HFFc6 (cell line): Measurements from ENCODE around the gene RHBDF2. TPM values are rescaled to one million over a fixed set of nuclear protein-coding genes. Genes with fewer than 3 reads are reported as not detected.
"Not testable (repeated sequence)": the region's sequence is repeated elsewhere in the genome, so short reads cannot be mapped to it uniquely, and the experiment has no call there.

Source experiments
- DNase-seq: peaks from one replicate; pipeline ENCODE4 v3.0.0-alpha.2; 2018
- H3K27ac Mint-ChIP-seq: 2 replicates; pipeline ENCODE4 v1.8.0; 2020; ENCODE audit warnings: mild to moderate bottlenecking, mixed read lengths
- H3K27me3 Mint-ChIP-seq: 2 replicates; pipeline ENCODE4 v1.8.0; 2021; ENCODE audit warnings: mild to moderate bottlenecking, moderate library complexity, mixed read lengths; ENCODE audit not compliant: insufficient read depth
- H3K36me3 Mint-ChIP-seq: 2 replicates; pipeline ENCODE4 v1.8.0; 2021; ENCODE audit warnings: low read depth, mixed read lengths
- H3K4me1 Mint-ChIP-seq: 2 replicates; pipeline ENCODE4 v1.8.0; 2020; ENCODE audit warnings: low read depth, mixed read lengths
- H3K4me3 Mint-ChIP-seq: 2 replicates; pipeline ENCODE4 v1.8.0; 2020; ENCODE audit warnings: mild to moderate bottlenecking, moderate library complexity, mixed read lengths
- H3K9me3 Mint-ChIP-seq: 2 replicates; pipeline ENCODE4 v1.8.0; 2020; ENCODE audit warnings: mild to moderate bottlenecking, mixed read lengths
- total RNA-seq, 6 experiments: library from RNA; stranded (reverse); fragmentation: NEBNext Ultra II Directional; extraction: Animal tissue kit (Norgen Biotek cat#: 25700); gene quantifications; 2 replicates in 1 of 6; 3 replicates in 5 of 6; pipeline ENCODE4 v1.2.3, GENCODE V29; 2021
- TF ChIP-seq, protein P1 (sequence below): fragments of 200-600 bp; sonication (generic); IDR thresholded peaks from 2 replicates; pipeline ENCODE4 v1.5.0; 2021; ENCODE audit warnings: antibody characterized with exemption, mild to moderate bottlenecking

The RHBDF2 gene
- total RNA-seq, 6 experiments from 2014 or later, result 7.1 to 13.1 (median 9.4) TPM

DNA sequence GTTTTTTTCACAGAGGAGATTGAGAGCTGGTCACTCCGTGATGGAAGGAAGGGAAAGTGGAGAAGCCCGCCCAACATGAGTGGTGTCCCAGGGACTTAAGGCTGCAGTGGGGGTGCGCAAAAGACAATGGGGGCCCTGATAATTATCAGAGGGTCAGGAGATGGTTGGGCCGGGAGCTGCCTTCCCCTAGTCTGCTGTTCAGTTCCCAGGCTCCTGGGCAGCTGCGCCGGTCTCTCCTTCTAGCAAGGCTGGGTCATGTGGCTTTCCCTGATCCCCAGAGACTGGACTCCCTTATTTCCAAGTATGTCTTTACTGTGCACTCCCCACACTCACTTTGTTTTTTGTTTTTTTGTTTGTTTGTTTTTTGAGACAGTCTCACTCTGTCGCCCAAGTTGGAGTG lies 20.0 kb upstream of the RHBDF2 start:
- Mint-ChIP-seq H3K27me3 (peaks cover 6% of the 10 kb centered on the region), H3K36me3 (no peaks in the 10 kb centered on the region), H3K4me1 (peaks cover 22% of the 10 kb centered on the region), H3K27ac (no peak overlapping the region), H3K9me3 (no peaks in the 10 kb centered on the region), H3K4me3 (no peak overlapping the region)
- DNase-seq, result no peak
- TF ChIP-seq, protein P1, sequence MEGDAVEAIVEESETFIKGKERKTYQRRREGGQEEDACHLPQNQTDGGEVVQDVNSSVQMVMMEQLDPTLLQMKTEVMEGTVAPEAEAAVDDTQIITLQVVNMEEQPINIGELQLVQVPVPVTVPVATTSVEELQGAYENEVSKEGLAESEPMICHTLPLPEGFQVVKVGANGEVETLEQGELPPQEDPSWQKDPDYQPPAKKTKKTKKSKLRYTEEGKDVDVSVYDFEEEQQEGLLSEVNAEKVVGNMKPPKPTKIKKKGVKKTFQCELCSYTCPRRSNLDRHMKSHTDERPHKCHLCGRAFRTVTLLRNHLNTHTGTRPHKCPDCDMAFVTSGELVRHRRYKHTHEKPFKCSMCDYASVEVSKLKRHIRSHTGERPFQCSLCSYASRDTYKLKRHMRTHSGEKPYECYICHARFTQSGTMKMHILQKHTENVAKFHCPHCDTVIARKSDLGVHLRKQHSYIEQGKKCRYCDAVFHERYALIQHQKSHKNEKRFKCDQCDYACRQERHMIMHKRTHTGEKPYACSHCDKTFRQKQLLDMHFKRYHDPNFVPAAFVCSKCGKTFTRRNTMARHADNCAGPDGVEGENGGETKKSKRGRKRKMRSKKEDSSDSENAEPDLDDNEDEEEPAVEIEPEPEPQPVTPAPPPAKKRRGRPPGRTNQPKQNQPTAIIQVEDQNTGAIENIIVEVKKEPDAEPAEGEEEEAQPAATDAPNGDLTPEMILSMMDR, result no peak

DNA sequence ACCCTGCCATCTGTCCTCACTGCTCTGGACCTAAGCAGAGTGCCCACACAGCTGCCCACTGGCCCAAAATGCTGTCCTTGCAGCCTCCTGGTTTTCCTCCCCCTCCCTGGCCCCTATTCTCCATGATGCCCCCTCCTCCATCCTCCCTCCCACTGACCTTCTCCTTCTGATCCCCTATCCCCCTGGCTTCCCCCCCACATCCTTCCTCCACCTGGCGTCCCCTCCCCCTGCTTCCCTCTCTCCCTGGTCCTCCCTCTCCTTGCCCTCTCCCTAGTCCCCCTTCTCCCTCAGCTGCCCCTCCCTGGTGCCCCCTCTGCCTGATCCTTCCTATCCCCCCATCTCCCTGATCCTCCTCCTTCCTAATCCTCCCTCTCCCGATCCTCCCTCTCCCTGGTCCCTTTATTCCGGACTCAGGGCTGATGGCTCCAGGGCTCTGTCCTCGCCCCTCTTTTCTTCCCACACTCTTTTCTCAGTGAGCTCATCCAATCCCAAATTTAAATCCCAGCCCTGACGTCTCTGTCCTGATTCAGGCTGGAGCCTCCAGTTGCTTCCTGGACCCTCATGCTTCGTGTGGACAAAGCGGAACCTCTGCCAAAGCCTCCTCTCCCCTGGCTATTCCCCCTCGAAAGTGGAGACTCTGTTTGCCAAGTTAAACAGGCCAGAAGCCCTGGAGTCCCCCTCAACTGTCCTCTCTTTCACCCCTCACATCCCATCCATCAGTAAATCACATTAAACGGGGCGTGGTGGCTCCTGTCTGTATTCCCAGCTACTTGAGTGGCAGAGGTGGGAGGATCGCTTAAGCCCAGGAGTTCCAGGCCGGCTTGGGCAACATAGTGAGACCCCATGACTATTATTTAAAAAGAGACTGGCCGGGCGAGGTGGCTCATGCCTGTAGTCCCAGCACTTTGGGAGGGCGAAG lies 18.1 kb upstream of the RHBDF2 start:
- TF ChIP-seq, protein P1, result no peak
- no peaks in the 10 kb centered on the region for H3K36me3 Mint-ChIP-seq
- H3K4me3 Mint-ChIP-seq, result no peak overlapping the region
- no peak for DNase-seq
- no peak overlapping the region for H3K27ac Mint-ChIP-seq
- peaks cover 9% of the 10 kb centered on the region for H3K27me3 Mint-ChIP-seq
- H3K9me3 Mint-ChIP-seq, result no peaks in the 10 kb centered on the region
- H3K4me1 Mint-ChIP-seq, result peaks cover 30% of the 10 kb centered on the region

DNA sequence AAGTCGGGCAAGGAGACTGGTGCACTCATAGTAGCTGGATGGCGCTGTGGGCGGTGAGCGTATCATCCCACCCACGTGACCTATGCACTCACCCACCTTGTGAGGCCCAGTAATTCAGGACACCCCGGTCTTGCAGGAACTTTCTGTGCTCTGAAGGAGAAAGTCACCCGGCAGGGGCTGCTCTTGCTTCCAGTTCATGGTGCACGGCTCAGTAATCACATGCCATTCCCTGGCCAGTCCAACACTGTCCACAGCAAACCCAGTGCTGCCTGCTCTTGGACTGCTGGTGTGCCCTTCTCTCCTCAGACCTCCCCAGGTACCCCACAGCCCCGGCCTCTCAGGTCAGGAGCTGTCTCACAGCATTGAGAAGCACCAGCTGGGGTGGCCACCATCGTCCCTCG lies 16.4 kb upstream of the RHBDF2 start:
- peaks cover 25% of the 10 kb centered on the region for H3K4me1 Mint-ChIP-seq
- H3K9me3 Mint-ChIP-seq, result no peaks in the 10 kb centered on the region

DNA sequence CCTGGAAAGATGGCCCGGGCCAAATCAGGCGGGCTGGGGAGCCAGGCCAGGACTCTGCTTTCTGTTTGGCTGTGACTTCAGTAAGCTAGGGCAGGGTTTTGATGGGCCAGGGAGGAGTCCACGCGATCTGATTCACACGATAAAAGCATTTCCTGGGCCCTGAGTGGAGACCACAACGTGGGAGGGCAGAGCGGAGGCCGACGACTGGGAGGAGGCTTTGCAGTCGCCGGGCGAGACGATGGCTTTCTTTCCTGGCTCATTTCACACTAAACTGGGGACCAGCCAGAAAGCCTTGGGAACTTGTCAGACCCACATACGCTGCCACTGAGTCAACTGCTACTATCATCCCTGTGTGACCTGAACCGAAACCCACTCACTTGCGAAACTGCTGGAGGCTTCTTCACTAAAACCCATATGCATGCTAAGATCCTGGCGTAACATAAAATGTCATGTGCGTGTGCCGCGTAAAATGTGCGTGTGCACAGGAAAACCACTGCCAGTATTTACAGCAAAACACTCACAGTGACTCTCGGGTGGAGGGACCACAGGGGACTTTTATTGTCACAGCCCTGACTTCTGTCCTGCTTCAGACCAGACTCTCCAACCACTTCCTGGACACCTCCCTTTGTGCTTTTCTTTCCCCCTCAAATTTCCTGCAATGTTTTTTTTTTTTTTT lies 14.2 kb upstream of the RHBDF2 start:
- Mint-ChIP-seq H3K27ac (peak overlapping the region; percentile 98), H3K4me1 (peaks cover 25% of the 10 kb centered on the region), H3K4me3 (peak overlapping the region; percentile 87), H3K27me3 (peaks cover 12% of the 10 kb centered on the region), H3K9me3 (no peaks in the 10 kb centered on the region), H3K36me3 (no peaks in the 10 kb centered on the region)
- TF ChIP-seq, protein P1, result no peak
- peak; percentile 91 for DNase-seq

More for the DNA sequence above, 16.4 kb upstream of the RHBDF2 start:
- H3K4me3 Mint-ChIP-seq, result no peak overlapping the region
- no peak for DNase-seq
- TF ChIP-seq, protein P1, result no peak
- no peaks in the 10 kb centered on the region for H3K36me3 Mint-ChIP-seq
- peaks cover 11% of the 10 kb centered on the region for H3K27me3 Mint-ChIP-seq
- no peak overlapping the region for H3K27ac Mint-ChIP-seq

DNA sequence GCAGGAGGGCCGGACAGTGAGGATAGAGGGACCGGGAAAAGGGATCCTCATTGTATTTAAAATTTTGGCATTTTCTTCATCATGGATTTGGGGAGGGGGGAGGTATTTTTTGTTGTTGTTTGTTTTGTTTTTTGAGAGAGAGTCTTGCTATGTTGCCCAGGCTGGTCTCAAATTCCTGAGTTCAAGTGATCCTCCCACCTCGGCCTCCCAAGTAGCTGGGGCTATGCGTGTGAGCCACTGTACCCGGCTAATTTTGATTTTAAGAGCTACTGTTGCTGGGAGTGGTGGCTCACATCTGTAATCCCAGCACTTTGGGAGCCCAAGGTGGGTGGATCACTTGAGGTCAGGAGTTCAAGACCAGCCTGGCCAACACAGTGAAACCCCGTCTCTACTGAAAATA lies 13.1 kb upstream of the RHBDF2 start:
- Mint-ChIP-seq H3K4me3 (peak overlapping the region; percentile 87; the same call in 1 of the 2 replicates), H3K4me1 (peaks cover 25% of the 10 kb centered on the region), H3K27ac (peak overlapping the region; percentile 98)
- H3K9me3 Mint-ChIP-seq, DNase-seq, H3K27me3 Mint-ChIP-seq, H3K36me3 Mint-ChIP-seq: not testable (repeated sequence)

DNA sequence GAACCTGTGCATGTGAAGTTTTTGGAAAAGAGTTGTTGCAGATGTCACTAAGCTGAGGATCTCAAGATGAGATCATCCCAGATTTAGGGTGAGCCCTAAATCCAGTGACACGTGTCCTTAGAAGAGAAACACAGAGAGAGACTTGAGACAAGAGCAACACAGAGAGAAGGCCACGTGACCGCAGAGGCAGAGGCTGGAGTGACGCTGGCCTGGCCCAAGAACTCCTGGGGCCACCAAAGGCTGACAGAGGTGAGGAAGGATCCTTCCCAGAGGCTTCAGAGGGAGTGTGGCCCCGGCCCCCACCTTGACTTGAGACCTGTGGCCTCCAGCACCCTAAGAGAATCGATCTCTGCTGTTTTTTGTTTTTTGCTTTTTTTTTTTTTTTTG lies 12.1 kb upstream of the RHBDF2 start:
- H3K27me3 Mint-ChIP-seq, result peaks cover 7% of the 10 kb centered on the region
- H3K27ac Mint-ChIP-seq, result peak overlapping the region; percentile 11; the same call in 1 of the 2 replicates
- H3K4me3 Mint-ChIP-seq, result no peak overlapping the region
- H3K4me1 Mint-ChIP-seq, result peaks cover 31% of the 10 kb centered on the region
- no peak for DNase-seq
- no peaks in the 10 kb centered on the region for H3K36me3 Mint-ChIP-seq
- H3K9me3 Mint-ChIP-seq, result no peaks in the 10 kb centered on the region
- TF ChIP-seq, protein P1, result no peak
